Hepatocyte (in vitro differentiated cells): ENCODE measurements around the gene COL9A2. TPM values are rescaled to one million over a fixed set of nuclear protein-coding genes. Genes with fewer than 3 reads are reported as not detected.

Source experiments
- DNase-seq: peaks from one replicate; pipeline ENCODE4 v3.0.0-alpha.2; 2016; ENCODE audit warnings: low spot score
- H2AFZ ChIP-seq: fragments of 200-600 bp; sonication (generic); 2 replicates; pipeline ENCODE4 v1.6.0; 2016; ENCODE audit warnings: antibody characterized with exemption, mild to moderate bottlenecking
- H3K27ac ChIP-seq: fragments of 200-600 bp; sonication (generic); 2 replicates; pipeline ENCODE4 v1.5.1; 2016; ENCODE audit warnings: mild to moderate bottlenecking
- H3K27me3 ChIP-seq: fragments of 200-600 bp; sonication (generic); 2 replicates; pipeline ENCODE4 v1.6.1; 2016
- H3K36me3 ChIP-seq: fragments of 200-600 bp; sonication (generic); replicated peaks from 2 replicates; pipeline ENCODE4 v1.5.1; 2016; ENCODE audit warnings: low read depth; ENCODE audit not compliant: insufficient read depth
- H3K4me1 ChIP-seq: fragments of 200-600 bp; sonication (generic); 2 replicates; pipeline ENCODE4 v1.5.1; 2016; ENCODE audit warnings: mild to moderate bottlenecking, moderate library complexity; ENCODE audit not compliant: insufficient read depth
- H3K4me2 ChIP-seq: fragments of 200-600 bp; sonication (generic); 2 replicates; pipeline ENCODE4 v1.6.0; 2016
- H3K4me3 ChIP-seq: fragments of 200-600 bp; sonication (generic); 2 replicates; pipeline ENCODE4 v1.5.1; 2016; ENCODE audit warnings: mild to moderate bottlenecking
- H3K79me2 ChIP-seq: fragments of 200-600 bp; sonication (generic); 2 replicates; pipeline ENCODE4 v1.6.0; 2017; ENCODE audit warnings: mild to moderate bottlenecking
- H3K9me2 ChIP-seq: fragments of 200-600 bp; sonication (generic); replicated peaks from 2 replicates; pipeline ENCODE4 v1.6.0; 2017; ENCODE audit warnings: mild to moderate bottlenecking; ENCODE audit not compliant: insufficient read depth
- H3K9me3 ChIP-seq: fragments of 200-600 bp; sonication (generic); 2 replicates; pipeline ENCODE4 v1.5.1; 2016; ENCODE audit warnings: low read depth, mild to moderate bottlenecking
- H4K20me1 ChIP-seq: fragments of 200-600 bp; sonication (generic); 2 replicates; pipeline ENCODE4 v1.6.0; 2016; ENCODE audit warnings: mild to moderate bottlenecking; ENCODE audit not compliant: insufficient read depth, poor library complexity, severe bottlenecking
- CTCF ChIP-seq: fragments of 200-600 bp; sonication (generic); IDR thresholded peaks from 2 replicates; pipeline ENCODE4 v1.5.1; 2016; ENCODE audit warnings: antibody characterized with exemption, mild to moderate bottlenecking; ENCODE audit not compliant: poor library complexity
- EZH2 ChIP-seq: fragments of 200-600 bp; sonication (generic); IDR thresholded peaks from 2 replicates; pipeline ENCODE4 v1.6.1; 2016; ENCODE audit warnings: antibody characterized with exemption, mild to moderate bottlenecking, borderline replicate concordance
- EZH2phosphoT487 ChIP-seq: fragments of 200-600 bp; sonication (generic); IDR thresholded peaks from one replicate; pipeline ENCODE4 v1.6.1; 2018; ENCODE audit warnings: antibody characterized with exemption, mild to moderate bottlenecking, low read depth, moderate library complexity; ENCODE audit not compliant: unreplicated experiment, severe bottlenecking
- WGBS: methylation state at CpG from one replicate; pipeline ENCODE4 v1.1.6; 2016; ENCODE audit warnings: low lambda C conversion rate; ENCODE audit errors: missing lambda C conversion rate; 5-methylcytosine and 5-hydroxymethylcytosine counted together
- polyA plus RNA-seq: library from polyadenylated mRNA; unstranded; fragments of >200 nt; fragmentation: Nextera tagmentation; extraction: Ambion mirVana; gene quantifications from 2 replicates; pipeline ENCODE4 v1.2.1, GENCODE V29; 2016
- total RNA-seq: library from RNA; depleted of rRNA; stranded (reverse); fragments of >200 nt; gene quantifications from 2 replicates; pipeline ENCODE4 v1.2.3, GENCODE V29; 2014

COL9A2 gene
- total and polyA plus RNA-seq, 2 experiments from 2014 or later: 20.6 to 24.9 TPM

GRCh38 chr1:40252601-40253000 lies 64.5 kb downstream of the COL9A2 start:
- 95% methylated on average over 2 of the region's 2 CpGs for WGBS
- no peak overlapping the region for H3K4me3 ChIP-seq
- peaks cover 12% of the 10 kb centered on the region for H3K4me1 ChIP-seq
- H3K27ac ChIP-seq: no peak overlapping the region
- H2AFZ ChIP-seq: no peak overlapping the region
- no peak overlapping the region for H3K4me2 ChIP-seq
- no peaks in the 10 kb centered on the region for H4K20me1 ChIP-seq
- H3K27me3 ChIP-seq: no peaks in the 10 kb centered on the region
- peaks cover 28% of the 10 kb centered on the region for H3K79me2 ChIP-seq
- DNase-seq: no peak
- H3K36me3 ChIP-seq: no peaks in the 10 kb centered on the region
- TF ChIP-seq CTCF (no peak), EZH2 (no peak)
- no peaks in the 10 kb centered on the region for H3K9me3 ChIP-seq
- no peaks in the 10 kb centered on the region for H3K9me2 ChIP-seq

- no peak overlapping the region for H3K27ac ChIP-seq
- no peaks in the 10 kb centered on the region for H3K9me2 ChIP-seq
- no peaks in the 10 kb centered on the region for H4K20me1 ChIP-seq
- whole genome bisulfite sequencing: 92% methylated on average over 4 of the region's 4 CpGs
- no peaks in the 10 kb centered on the region for H3K9me3 ChIP-seq
- H3K36me3 ChIP-seq: no peaks in the 10 kb centered on the region
- no peak overlapping the region for H3K4me2 ChIP-seq
- no peak overlapping the region for H2AFZ ChIP-seq
- H3K27me3 ChIP-seq: no peaks in the 10 kb centered on the region
- H3K79me2 ChIP-seq: peaks cover 22% of the 10 kb centered on the region
- peaks cover 14% of the 10 kb centered on the region for H3K4me1 ChIP-seq
- DNase-seq: no peak
- H3K4me3 ChIP-seq: no peak overlapping the region
- TF ChIP-seq EZH2phosphoT487 (no peak), CTCF (no peak), EZH2 (no peak)
Measured at GRCh38 chr1:40251456-40251855, 65.6 kb downstream of the COL9A2 start.

Other genes with a start within 250 kb of the COL9A2 start
- 64.2 and 86.5 TPM in 2 replicates for gene PPT1, start 220.0 kb downstream of the COL9A2 start, total RNA-seq
- gene PPT1, start 220.0 kb downstream of the COL9A2 start, polyA plus RNA-seq: 78.0 and 80.2 TPM in 2 replicates
- 17.4 and 18.8 TPM in 2 replicates for gene RLF, start 155.9 kb downstream of the COL9A2 start, total RNA-seq
- 3.9 and 5.6 TPM in 2 replicates for gene RLF, start 155.9 kb downstream of the COL9A2 start, polyA plus RNA-seq
- not detected in 2 replicates for gene TMCO2, start 69.3 kb downstream of the COL9A2 start, total RNA-seq
- gene TMCO2, start 69.3 kb downstream of the COL9A2 start, polyA plus RNA-seq: 0.69 TPM in 1 of 2 replicates, not detected in the other
- gene ZMPSTE24, start 59.0 kb downstream of the COL9A2 start, total RNA-seq: 56.1 and 58.9 TPM in 2 replicates
- 32.6 and 35.6 TPM in 2 replicates for gene ZMPSTE24, start 59.0 kb downstream of the COL9A2 start, polyA plus RNA-seq
- gene SMAP2, start 56.4 kb upstream of the COL9A2 start, total RNA-seq: 23.1 and 23.9 TPM in 2 replicates
- gene SMAP2, start 56.4 kb upstream of the COL9A2 start, polyA plus RNA-seq: 22.9 and 25.0 TPM in 2 replicates
- gene ZFP69B, start 133.2 kb upstream of the COL9A2 start, total RNA-seq: 3.2 and 5.0 TPM in 2 replicates
- 1.1 and 4.8 TPM in 2 replicates for gene ZFP69B, start 133.2 kb upstream of the COL9A2 start, polyA plus RNA-seq
- gene ZFP69, start 160.0 kb upstream of the COL9A2 start, total RNA-seq: 2.1 and 2.3 TPM in 2 replicates
- gene ZFP69, start 160.0 kb upstream of the COL9A2 start, polyA plus RNA-seq: 1.3 and 1.4 TPM in 2 replicates
- 8.9 and 13.2 TPM in 2 replicates for gene EXO5, start 191.5 kb upstream of the COL9A2 start, total RNA-seq
- 4.3 and 7.8 TPM in 2 replicates for gene EXO5, start 191.5 kb upstream of the COL9A2 start, polyA plus RNA-seq
- 5.3 and 9.6 TPM in 2 replicates for gene ZNF684, start 214.4 kb upstream of the COL9A2 start, total RNA-seq
- gene ZNF684, start 214.4 kb upstream of the COL9A2 start, polyA plus RNA-seq: 1.8 and 3.3 TPM in 2 replicates